Endothelial cell of umbilical vein (primary cell): ENCODE results near the gene RANGAP1. TPM values are rescaled to one million over a fixed set of nuclear protein-coding genes. Genes with fewer than 3 reads are reported as not detected.

Experiments
- BruUV-seq: library from RNA; stranded (reverse); fragments of 400-500 nt; replicated peaks from 2 replicates; lab custom pipeline; 2021; lab: Mats Ljungman, UMichigan
- CTCF ChIA-PET: fragments of 300-600, 350-600 bp; sonication (Branson Sonifier 250); formaldehyde crosslinking; loops from one replicate; lab custom pipeline; 2021; ENCODE audit warnings: antibody characterized with exemption, inconsistent platforms; lab: Charles Lee
- POLR2A ChIA-PET: fragments of 300-600, 350-600 bp; sonication (Branson Sonifier 250); formaldehyde crosslinking; loops from one replicate; lab custom pipeline; 2021; ENCODE audit warnings: antibody characterized with exemption, inconsistent platforms; lab: Charles Lee
- DNase-seq: peaks from one replicate; pipeline ENCODE4 v3.0.0-alpha.2; 2011; ENCODE audit warnings: low read depth, low spot score
- FAIRE-seq: peaks from 2 replicates; lab custom pipeline; 2011; peaks lifted over from hg19 to GRCh38; lab: Jason Lieb, UNC
- H2AFZ ChIP-seq: 2 replicates; pipeline ENCODE4 v1.6.0; 2012; ENCODE audit warnings: low read depth, low read length, control low read depth, inconsistent platforms
- H3K27ac ChIP-seq: 2 replicates; pipeline ENCODE4 v1.5.1; 2011; ENCODE audit warnings: low read depth, mild to moderate bottlenecking, control low read depth, low read length, moderate library complexity; ENCODE audit not compliant: insufficient read depth
- H3K27me3 ChIP-seq, 2 experiments: 2 replicates each; pipeline versions ENCODE4 v1.6.0 to v1.6.1; 2011; ENCODE audit warnings: low read length in 2 of 2, mixed read lengths in 1 of 2; ENCODE audit not compliant: control insufficient read depth in 2 of 2, insufficient read depth in 2 of 2
- H3K36me3 ChIP-seq, 2 experiments: 2 replicates in 1 of 2; 3 replicates in 1 of 2; pipeline ENCODE4 v1.5.1; 2011; ENCODE audit warnings: low read length in 2 of 2, mild to moderate bottlenecking in 1 of 2, moderate library complexity in 1 of 2; ENCODE audit not compliant: control insufficient read depth in 2 of 2, insufficient read depth in 2 of 2; ENCODE audit errors: extremely low read depth in 1 of 2
- H3K4me1 ChIP-seq: 3 replicates; pipeline ENCODE4 v1.5.1; 2011; ENCODE audit warnings: mild to moderate bottlenecking, low read length; ENCODE audit not compliant: control insufficient read depth, insufficient read depth; ENCODE audit errors: extremely low read depth
- H3K4me2 ChIP-seq: 2 replicates; pipeline ENCODE4 v1.6.1; 2011; ENCODE audit warnings: low read length, control low read depth, mixed read lengths; ENCODE audit not compliant: insufficient read depth
- H3K4me3 ChIP-seq, 3 experiments: fragments of 200-600 bp in 1 of 3; sonication (generic), shearing (Covaris generic) in 1 of 3; replicated peaks in 1 of 3; 2 replicates each; pipeline ENCODE4 v1.5.1; 2011 to 2016; ENCODE audit warnings: control low read depth in 3 of 3, low read length in 3 of 3, mild to moderate bottlenecking in 2 of 3, inconsistent platforms in 1 of 3, low read depth in 1 of 3, moderate library complexity in 1 of 3; ENCODE audit not compliant: insufficient read depth in 1 of 3
- H3K79me2 ChIP-seq: 2 replicates; pipeline ENCODE4 v1.6.0; 2012; ENCODE audit warnings: low read length, inconsistent platforms; ENCODE audit not compliant: control insufficient read depth, insufficient read depth
- H3K9ac ChIP-seq: replicated peaks from 2 replicates; pipeline ENCODE3; 2011; ENCODE audit warnings: low read length, control low read depth; ENCODE audit not compliant: insufficient read depth; ENCODE audit errors: extremely low read depth
- H3K9me1 ChIP-seq: replicated peaks from 3 replicates; pipeline ENCODE4 v1.6.0; 2011; ENCODE audit warnings: mild to moderate bottlenecking, low read length; ENCODE audit not compliant: control insufficient read depth, insufficient read depth; ENCODE audit errors: extremely low read depth
- H3K9me3 ChIP-seq: replicated peaks from 2 replicates; pipeline ENCODE4 v1.5.1; 2012; ENCODE audit warnings: low read length, inconsistent platforms; ENCODE audit not compliant: control insufficient read depth, insufficient read depth
- H4K20me1 ChIP-seq: replicated peaks from 2 replicates; pipeline ENCODE3; 2011; ENCODE audit warnings: mild to moderate bottlenecking, low read length; ENCODE audit not compliant: control insufficient read depth, insufficient read depth; ENCODE audit errors: extremely low read depth
- FOS ChIP-seq: IDR thresholded peaks from 2 replicates; pipeline ENCODE4 v1.6.1; 2011; ENCODE audit warnings: mild to moderate bottlenecking, low read length, moderate library complexity, borderline replicate concordance; ENCODE audit not compliant: insufficient read depth
- GATA2 ChIP-seq: IDR thresholded peaks from 2 replicates; pipeline ENCODE4 v1.7.0; 2011; ENCODE audit warnings: low read depth, mild to moderate bottlenecking, moderate library complexity, mixed read lengths, low read length; ENCODE audit not compliant: insufficient read length, insufficient read depth
- POLR2A ChIP-seq: IDR thresholded peaks from 2 replicates; pipeline ENCODE4 v1.6.1; 2012; ENCODE audit warnings: low read depth, mild to moderate bottlenecking, control low read depth, low read length
- POLR2AphosphoS5 ChIP-seq: IDR thresholded peaks from 2 replicates; pipeline ENCODE4 v1.6.1; 2012; ENCODE audit warnings: low read depth, mild to moderate bottlenecking, control low read depth, low read length, moderate library complexity; ENCODE audit not compliant: insufficient read depth
- dilution Hi-C: fragments of 300-500 bp; cut with MboI; formaldehyde crosslinking; loops from one replicate; pipeline ENCODE4 v1.15.0; 2019; ENCODE audit warnings: low sequenced_read_pairs; ENCODE audit not compliant: extremely low pct_ligation_motif_present
- intact Hi-C: fragments of 100-400 bp; cut with micrococcal nuclease; formaldehyde crosslinking; loops from one replicate; pipeline ENCODE4 v1.10.0; 2022
- microRNA-seq: library from miRNA; unstranded; fragments of <30 nt; microRNA quantifications from one replicate; pipeline ENCODE4 v1.2.0, GENCODE V29; 2021; ENCODE audit warnings: borderline number of aligned reads, borderline replicate concordance
- polyA plus RNA-seq, 4 experiments: library from polyadenylated mRNA; depleted of rRNA in 3 of 4; stranded (reverse) in 3 of 4; unstranded in 1 of 4; fragments of >200 nt; gene quantifications; 2 replicates each; pipeline versions ENCODE4 v1.2.1 to v1.2.3, GENCODE V29; 2011 to 2012; ENCODE audit warnings: missing spikeins in 1 of 4
- small RNA-seq: library from RNA; depleted of rRNA; stranded (forward); fragments of <200 nt; gene quantifications from one replicate; pipeline ENCODE3, GENCODE V24; 2012; ENCODE audit warnings: low replicate concordance, low read depth; ENCODE audit not compliant: insufficient read depth, insufficient read length
- total RNA-seq: library from RNA; stranded (reverse); gene quantifications from 2 replicates; pipeline ENCODE4 v1.2.3, GENCODE V29; 2021
- TF ChIP-seq, protein P1 (sequence below), 2 donors: IDR thresholded peaks; 1 replicate in 1 of 2; 2 replicates in 1 of 2; pipeline ENCODE4 v1.5.1; 2011; ENCODE audit warnings: low read length in 2 of 2, mild to moderate bottlenecking in 2 of 2, moderate library complexity in 2 of 2, control low read depth in 1 of 2, inconsistent platforms in 1 of 2, low read depth in 1 of 2; ENCODE audit not compliant: insufficient read depth in 1 of 2; ENCODE audit errors: extremely low read depth in 1 of 2
- TF ChIP-seq, protein P2 (sequence below): IDR thresholded peaks from 2 replicates; pipeline ENCODE4 v1.6.1; 2011; ENCODE audit not compliant: insufficient read depth, insufficient read length

The RANGAP1 gene
- total and polyA plus RNA-seq, 2 donors (not counting 3 experiments of a cell fraction or from before 2014, with no cell fraction given): 169 to 182 TPM

DNA sequence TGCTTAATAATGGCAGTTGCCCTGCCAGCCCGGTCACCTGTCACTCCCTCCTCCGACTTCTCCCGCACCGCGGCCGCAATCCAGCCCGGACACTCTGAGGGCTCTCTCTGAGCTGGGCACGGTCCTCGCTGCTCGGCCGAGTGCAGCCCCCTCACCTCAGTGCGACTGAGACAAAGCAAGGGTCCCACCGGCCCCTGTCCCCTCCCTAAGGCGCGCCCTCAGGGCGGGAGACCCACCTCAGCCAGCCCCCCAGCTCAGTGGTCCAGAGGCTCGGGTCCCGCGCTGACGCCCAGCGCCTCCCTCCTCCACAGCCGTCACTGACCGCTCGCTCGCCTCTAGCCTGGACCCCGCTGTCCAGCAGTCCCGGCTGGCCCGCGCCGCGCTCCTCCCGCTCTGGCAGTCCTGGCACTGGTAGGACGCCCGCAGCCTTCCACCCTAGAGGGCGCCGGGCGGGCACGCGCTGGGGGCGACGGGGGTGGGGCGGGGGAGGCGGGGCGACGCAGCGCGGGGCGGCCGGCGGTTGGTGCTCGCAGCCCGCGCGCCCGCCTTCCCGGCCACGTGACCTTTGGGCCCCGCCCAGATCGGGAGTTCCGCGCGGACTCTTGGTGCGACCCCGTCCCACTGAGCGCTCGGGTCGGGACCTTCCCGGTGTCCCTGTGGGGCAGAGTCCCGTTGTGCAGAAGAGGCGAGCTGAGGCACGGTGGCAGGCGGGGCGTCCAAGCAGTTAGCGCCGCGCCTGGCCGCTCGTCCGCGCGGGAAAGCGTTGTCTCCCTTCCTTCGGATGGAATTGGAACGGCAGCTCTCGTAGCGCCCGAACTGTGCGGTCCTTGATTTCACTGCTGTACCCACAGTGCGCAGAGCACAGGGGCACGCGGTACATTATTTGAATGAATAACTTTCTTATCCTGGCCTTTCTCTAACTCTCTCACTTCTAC, 88.7 kb downstream of the RANGAP1 start:
- peak; percentile 75 for DNase-seq
- CTCF ChIA-PET: interaction anchor here (1.3 to 2.8 kb wide), 3 partner anchors 20 to 275 kb away, joined by 5 to 23 read pairs (median 10); no protein-coding TSS in a partner anchor
- peak overlapping the region; percentile 22 to 65 (median 31) for H3K4me3 ChIP-seq
- peak overlapping the region; percentile 99 for H2AFZ ChIP-seq
- dilution Hi-C loops (no loop called here), intact Hi-C loops (loop anchor here (1.0 to 10.0 kb wide), 3 partner anchors 16 to 185 kb away; partner anchors contain the start of gene TEF)
- no peaks in the 10 kb centered on the region for H3K36me3 ChIP-seq
- H3K27ac ChIP-seq: no peak overlapping the region
- POLR2A ChIA-PET: interaction anchor here (0.9 kb wide), 1 partner anchor 41 kb away, joined by 3 read pairs; no protein-coding TSS in a partner anchor
- H3K4me2 ChIP-seq: peak overlapping the region; percentile 81
- H3K79me2 ChIP-seq: no peaks in the 10 kb centered on the region
- no peaks in the 10 kb centered on the region for H3K9me3 ChIP-seq
- TF ChIP-seq FOS: no peak
- TF ChIP-seq, protein P1, sequence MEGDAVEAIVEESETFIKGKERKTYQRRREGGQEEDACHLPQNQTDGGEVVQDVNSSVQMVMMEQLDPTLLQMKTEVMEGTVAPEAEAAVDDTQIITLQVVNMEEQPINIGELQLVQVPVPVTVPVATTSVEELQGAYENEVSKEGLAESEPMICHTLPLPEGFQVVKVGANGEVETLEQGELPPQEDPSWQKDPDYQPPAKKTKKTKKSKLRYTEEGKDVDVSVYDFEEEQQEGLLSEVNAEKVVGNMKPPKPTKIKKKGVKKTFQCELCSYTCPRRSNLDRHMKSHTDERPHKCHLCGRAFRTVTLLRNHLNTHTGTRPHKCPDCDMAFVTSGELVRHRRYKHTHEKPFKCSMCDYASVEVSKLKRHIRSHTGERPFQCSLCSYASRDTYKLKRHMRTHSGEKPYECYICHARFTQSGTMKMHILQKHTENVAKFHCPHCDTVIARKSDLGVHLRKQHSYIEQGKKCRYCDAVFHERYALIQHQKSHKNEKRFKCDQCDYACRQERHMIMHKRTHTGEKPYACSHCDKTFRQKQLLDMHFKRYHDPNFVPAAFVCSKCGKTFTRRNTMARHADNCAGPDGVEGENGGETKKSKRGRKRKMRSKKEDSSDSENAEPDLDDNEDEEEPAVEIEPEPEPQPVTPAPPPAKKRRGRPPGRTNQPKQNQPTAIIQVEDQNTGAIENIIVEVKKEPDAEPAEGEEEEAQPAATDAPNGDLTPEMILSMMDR (IDR thresholded peaks at IDR 0.05; ENCODE audit: extremely low read depth in 1 of 2, insufficient read depth in 1 of 2, low read depth in 1 of 2, low read length in 2 of 2): peak in 1 of 2 donors; percentile 10
- no peak for TF ChIP-seq POLR2A
- TF ChIP-seq, protein P2, sequence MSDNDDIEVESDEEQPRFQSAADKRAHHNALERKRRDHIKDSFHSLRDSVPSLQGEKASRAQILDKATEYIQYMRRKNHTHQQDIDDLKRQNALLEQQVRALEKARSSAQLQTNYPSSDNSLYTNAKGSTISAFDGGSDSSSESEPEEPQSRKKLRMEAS: peak; percentile 65
- no peak for TF ChIP-seq GATA2
- peak; percentile 18 for TF ChIP-seq POLR2AphosphoS5
- no TSS peak for BruUV-seq
- H3K4me1 ChIP-seq: peaks cover 5% of the 10 kb centered on the region
- no peak overlapping the region for H3K9ac ChIP-seq
- FAIRE-seq: peak; percentile 62
- H3K9me1 ChIP-seq: no peaks in the 10 kb centered on the region
- no peaks in the 10 kb centered on the region for H3K27me3 ChIP-seq
- H4K20me1 ChIP-seq: no peaks in the 10 kb centered on the region

Small RNA genes within 50 kb of the gene (microRNA-seq; reads per million reads assigned to microRNA genes)
- not detected for gene MIR6889

Small RNA genes within 50 kb of the gene (small RNA-seq; reads per million reads assigned to genes)
- gene MIR6889: not detected

Other genes with a start within 250 kb of the RANGAP1 start
- gene EP300, start 193.6 kb downstream of the RANGAP1 start, total RNA-seq: 63.0 and 66.7 TPM in 2 replicates
- gene EP300, start 193.6 kb downstream of the RANGAP1 start, polyA plus RNA-seq: 18.7 and 24.4 TPM in 2 replicates
- 31.8 and 34.9 TPM in 2 replicates for gene L3MBTL2, start 80.9 kb downstream of the RANGAP1 start, total RNA-seq
- gene L3MBTL2, start 80.9 kb downstream of the RANGAP1 start, polyA plus RNA-seq: 28.2 and 29.5 TPM in 2 replicates
- gene CHADL, start 45.3 kb downstream of the RANGAP1 start, total RNA-seq: 0.69 and 2.1 TPM in 2 replicates
- 1.1 and 2.1 TPM in 2 replicates for gene CHADL, start 45.3 kb downstream of the RANGAP1 start, polyA plus RNA-seq
- 89.6 and 95.9 TPM in 2 replicates for gene ZC3H7B, start 15.3 kb upstream of the RANGAP1 start, total RNA-seq
- gene ZC3H7B, start 15.3 kb upstream of the RANGAP1 start, polyA plus RNA-seq: 66.8 and 72.7 TPM in 2 replicates
- gene TEF, start 95.8 kb upstream of the RANGAP1 start, total RNA-seq: 2.2 and 2.9 TPM in 2 replicates
- 4.0 and 5.3 TPM in 2 replicates for gene TEF, start 95.8 kb upstream of the RANGAP1 start, polyA plus RNA-seq
- 39.4 and 44.7 TPM in 2 replicates for gene TOB2, start 160.6 kb upstream of the RANGAP1 start, total RNA-seq
- 21.7 and 23.2 TPM in 2 replicates for gene TOB2, start 160.6 kb upstream of the RANGAP1 start, polyA plus RNA-seq
- 55.9 and 63.7 TPM in 2 replicates for gene PHF5A, start 182.5 kb upstream of the RANGAP1 start, total RNA-seq
- 51.8 and 61.1 TPM in 2 replicates for gene PHF5A, start 182.5 kb upstream of the RANGAP1 start, polyA plus RNA-seq
- 79.1 and 79.7 TPM in 2 replicates for gene ACO2, start 182.9 kb upstream of the RANGAP1 start, total RNA-seq
- gene ACO2, start 182.9 kb upstream of the RANGAP1 start, polyA plus RNA-seq: 62.0 and 63.8 TPM in 2 replicates